ENCODE results near the gene NGB. TPM values are rescaled to one million over a fixed set of nuclear protein-coding genes. Genes with fewer than 3 reads are reported as not detected.

NGB gene
- total RNA-seq, 1 experiment from 2014 or later, result not detected

DNA sequence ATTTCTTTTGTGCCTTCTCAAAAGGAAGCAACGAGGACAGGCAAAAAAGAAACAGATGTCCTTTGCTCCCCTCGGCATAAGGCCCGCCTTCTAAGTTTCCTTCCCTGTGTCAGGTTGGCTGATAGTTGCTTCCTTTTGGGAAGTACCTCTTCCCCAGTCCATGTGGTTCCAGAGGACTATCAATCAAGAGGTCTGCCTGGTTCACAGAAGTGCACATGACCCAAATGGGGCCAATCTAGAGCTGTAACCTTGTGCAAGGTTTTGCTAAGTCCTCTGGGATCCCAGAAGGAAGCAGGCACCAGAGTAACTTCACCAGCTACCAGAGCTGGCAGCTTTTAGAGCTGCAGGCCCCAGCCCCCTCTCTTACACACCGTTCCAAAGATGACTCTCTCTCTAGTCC, 46.8 kb downstream of the NGB start:
- H3K4me1 ChIP-seq (ENCODE audit: control insufficient read depth in 1 of 2, insufficient read depth in 2 of 2, low read length in 2 of 2), result peaks cover 0 to 7% of the 10 kb centered on the region in 2 experiments; a peak in 1 of 4 replicates
- ChIA-PET RAD21 (ENCODE audit: low non-redundant PET in 1 of 2, low total read pairs in 2 of 2, uncharacterized antibody in 2 of 2, unreplicated experiment in 2 of 2) (no interaction called here), CTCF (no interaction called here), POLR2A (no interaction called here)
- no peaks in the 10 kb centered on the region for H3K9me2 ChIP-seq (ENCODE audit: insufficient read depth)
- no peak overlapping the region for H3K4me2 ChIP-seq (ENCODE audit: low read length)
- H3K9me3 ChIP-seq (ENCODE audit: control insufficient read depth in 1 of 2, insufficient read depth in 1 of 2, low read depth in 1 of 2, low read length in 2 of 2), result no peaks in the 10 kb centered on the region
- no peak overlapping the region for H3K9ac ChIP-seq (ENCODE audit: low read length)
- BruUV-seq (replicated peaks), result no TSS peak
- no peak overlapping the region for H3K4me3 ChIP-seq (replicated peaks in 1 of 2; ENCODE audit: low read depth in 1 of 2, low read length in 2 of 2)
- DNase-seq (ENCODE audit: low read depth, low spot score), result no peak
- no peaks in the 10 kb centered on the region for H3K27me3 ChIP-seq (ENCODE audit: insufficient read depth, low read length)
- no peaks in the 10 kb centered on the region for H4K20me1 ChIP-seq (ENCODE audit: insufficient read depth)
- no peak for ATAC-seq
- no peak overlapping the region for H2AFZ ChIP-seq (ENCODE audit: low read depth, low read length, poor library complexity, severe bottlenecking)
- no peaks in the 10 kb centered on the region for H3K36me3 ChIP-seq (ENCODE audit: control insufficient read depth in 1 of 2, insufficient read depth in 2 of 2, low read length in 2 of 2)
- TF ChIP-seq, protein P1, sequence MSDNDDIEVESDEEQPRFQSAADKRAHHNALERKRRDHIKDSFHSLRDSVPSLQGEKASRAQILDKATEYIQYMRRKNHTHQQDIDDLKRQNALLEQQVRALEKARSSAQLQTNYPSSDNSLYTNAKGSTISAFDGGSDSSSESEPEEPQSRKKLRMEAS (IDR thresholded peaks at IDR 0.05), result no peak
- TF ChIP-seq JUND (IDR thresholded peaks at IDR 0.05) (no peak), TCF7L2 (IDR thresholded peaks at IDR 0.05; ENCODE audit: borderline replicate concordance, extremely low read depth, insufficient read depth, insufficient read length) (no peak), RAD21 (IDR thresholded peaks at IDR 0.05; ENCODE audit: low read depth) (no peak), POLR2A (IDR thresholded peaks at IDR 0.05; ENCODE audit: borderline replicate concordance, extremely low read depth, insufficient read depth, insufficient read length) (no peak), POLR2AphosphoS5 (IDR thresholded peaks at IDR 0.05; ENCODE audit: low read depth, low read length) (no peak), FOSL1 (IDR thresholded peaks at IDR 0.05; ENCODE audit: low read depth) (no peak), SP1 (IDR thresholded peaks at IDR 0.05; ENCODE audit: low read depth) (no peak), EZH2phosphoT487 (IDR thresholded peaks at IDR 0.05; ENCODE audit: borderline replicate concordance) (no peak), ZNF274 (IDR thresholded peaks at IDR 0.05; ENCODE audit: low read depth, low read length) (no peak), YY1 (IDR thresholded peaks at IDR 0.05; ENCODE audit: extremely low read depth, insufficient replicate concordance, low read depth, low read length) (no peak), CEBPB (IDR thresholded peaks at IDR 0.05; ENCODE audit: low read depth) (no peak)
- TF ChIP-seq, protein P2, sequence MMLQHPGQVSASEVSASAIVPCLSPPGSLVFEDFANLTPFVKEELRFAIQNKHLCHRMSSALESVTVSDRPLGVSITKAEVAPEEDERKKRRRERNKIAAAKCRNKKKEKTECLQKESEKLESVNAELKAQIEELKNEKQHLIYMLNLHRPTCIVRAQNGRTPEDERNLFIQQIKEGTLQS (IDR thresholded peaks at IDR 0.05), result no peak
- intact Hi-C loops (cut with micrococcal nuclease), result no loop called here
- H3K27ac ChIP-seq (ENCODE audit: low read depth, low read length), result no peak overlapping the region
- H3K79me2 ChIP-seq (ENCODE audit: insufficient read depth, low read length), result no peaks in the 10 kb centered on the region

Measured in HCT116 (cell line).